Measurements from ENCODE around the gene ACSL1.

The ACSL1 gene

DNA sequence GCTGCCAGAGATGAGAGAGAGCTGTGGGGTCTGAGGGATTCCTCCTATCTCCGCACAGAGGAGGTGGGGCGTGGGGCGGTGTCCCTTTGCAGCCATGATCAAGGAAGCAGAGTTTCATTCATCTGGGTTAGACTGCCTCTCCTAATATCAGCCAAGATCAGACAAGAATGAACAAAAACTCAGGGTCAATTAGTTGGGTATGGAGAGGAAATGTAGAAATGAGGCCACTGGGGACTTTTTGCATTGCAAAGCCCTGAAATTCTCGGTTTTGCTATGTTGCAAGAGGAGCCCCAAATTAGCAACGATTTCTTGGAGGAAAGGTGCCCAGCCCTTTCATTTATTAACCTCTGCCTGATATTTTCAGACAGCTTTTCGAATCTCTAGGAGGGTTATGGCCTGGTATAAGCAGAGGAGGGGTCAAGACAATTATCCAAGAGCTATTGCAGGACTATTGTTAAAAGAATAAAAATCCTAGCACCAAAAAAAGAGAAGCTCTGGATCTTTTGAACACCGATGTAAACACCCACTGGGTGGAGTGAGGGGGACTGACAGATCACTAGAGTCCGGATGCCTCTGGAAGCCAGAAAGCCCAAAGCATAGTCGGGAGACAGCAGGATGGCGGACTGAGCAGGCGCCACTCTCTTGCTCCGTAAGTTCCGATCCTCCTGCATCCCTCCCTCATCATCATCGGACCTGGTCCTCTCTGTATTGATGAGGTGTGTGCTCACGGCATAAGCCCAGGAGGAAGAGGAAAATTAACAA, 34.4 kb upstream of the ACSL1 start:
- DNase-seq (ENCODE audit: low read depth) = no peak
- TF ChIP-seq, protein P1, sequence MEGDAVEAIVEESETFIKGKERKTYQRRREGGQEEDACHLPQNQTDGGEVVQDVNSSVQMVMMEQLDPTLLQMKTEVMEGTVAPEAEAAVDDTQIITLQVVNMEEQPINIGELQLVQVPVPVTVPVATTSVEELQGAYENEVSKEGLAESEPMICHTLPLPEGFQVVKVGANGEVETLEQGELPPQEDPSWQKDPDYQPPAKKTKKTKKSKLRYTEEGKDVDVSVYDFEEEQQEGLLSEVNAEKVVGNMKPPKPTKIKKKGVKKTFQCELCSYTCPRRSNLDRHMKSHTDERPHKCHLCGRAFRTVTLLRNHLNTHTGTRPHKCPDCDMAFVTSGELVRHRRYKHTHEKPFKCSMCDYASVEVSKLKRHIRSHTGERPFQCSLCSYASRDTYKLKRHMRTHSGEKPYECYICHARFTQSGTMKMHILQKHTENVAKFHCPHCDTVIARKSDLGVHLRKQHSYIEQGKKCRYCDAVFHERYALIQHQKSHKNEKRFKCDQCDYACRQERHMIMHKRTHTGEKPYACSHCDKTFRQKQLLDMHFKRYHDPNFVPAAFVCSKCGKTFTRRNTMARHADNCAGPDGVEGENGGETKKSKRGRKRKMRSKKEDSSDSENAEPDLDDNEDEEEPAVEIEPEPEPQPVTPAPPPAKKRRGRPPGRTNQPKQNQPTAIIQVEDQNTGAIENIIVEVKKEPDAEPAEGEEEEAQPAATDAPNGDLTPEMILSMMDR (conservative IDR thresholded peaks at IDR 0.05; ENCODE audit: low read length) = no peak
- H3K4me3 ChIP-seq (ENCODE audit: low read length) = no peak overlapping the region

DNA sequence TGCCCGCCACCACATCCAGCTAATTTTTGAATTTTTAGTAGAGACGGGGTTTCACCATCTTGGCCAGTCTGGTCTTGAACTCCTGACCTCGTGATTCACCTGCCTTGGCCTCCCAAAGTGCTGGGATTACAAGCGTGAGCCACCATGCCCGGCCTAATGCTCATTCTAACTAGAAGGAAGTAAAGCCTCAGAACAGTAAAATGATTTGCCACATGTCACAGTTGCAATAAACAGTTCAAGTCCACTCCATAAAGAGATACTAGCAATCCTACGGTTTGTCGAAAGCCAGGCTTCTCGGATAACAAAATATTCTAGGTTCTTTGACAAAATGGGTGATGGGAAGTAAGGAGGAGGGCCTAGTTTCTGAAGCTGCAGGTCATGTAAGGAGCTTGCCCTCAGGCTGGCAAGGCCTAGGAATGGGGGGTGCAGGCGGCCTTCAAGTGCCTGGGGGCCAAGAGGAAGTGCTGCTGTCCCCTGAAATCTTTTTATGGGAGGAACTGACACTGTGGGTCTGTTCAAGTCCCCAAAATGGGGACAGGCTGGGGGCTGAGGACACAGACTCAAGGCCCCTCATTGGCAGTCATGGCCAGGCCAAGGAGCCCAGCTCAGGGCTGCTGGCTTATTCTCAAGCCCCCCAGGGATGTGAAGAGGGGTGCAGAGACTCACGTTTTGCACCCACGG, 31.8 kb upstream of the ACSL1 start:
- H3K4me3 ChIP-seq (ENCODE audit: low read length) = no peak overlapping the region
- no peak for DNase-seq (ENCODE audit: low read depth)
- TF ChIP-seq, protein P1 (conservative IDR thresholded peaks at IDR 0.05; ENCODE audit: low read length) = no peak

DNA sequence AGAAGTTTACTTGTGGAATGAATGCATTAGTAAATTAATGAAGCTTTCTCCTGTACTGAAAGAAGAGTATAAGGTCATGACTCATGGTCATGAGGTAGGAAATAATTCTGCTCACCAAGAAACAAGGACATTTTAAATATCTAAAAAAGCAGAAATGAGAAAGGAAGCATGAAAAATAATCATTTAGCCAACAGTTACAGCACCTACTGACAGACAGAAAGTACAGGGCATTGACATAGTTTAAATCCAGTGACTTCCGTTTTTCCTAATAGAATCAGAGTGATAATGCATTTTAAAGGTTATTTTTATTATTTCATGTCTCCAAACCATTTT, 30.5 kb upstream of the ACSL1 start:
- TF ChIP-seq, protein P1 (conservative IDR thresholded peaks at IDR 0.05; ENCODE audit: low read length) = no peak
- no peak for DNase-seq (ENCODE audit: low read depth)
- H3K4me3 ChIP-seq (ENCODE audit: low read length) = no peak overlapping the region

DNA sequence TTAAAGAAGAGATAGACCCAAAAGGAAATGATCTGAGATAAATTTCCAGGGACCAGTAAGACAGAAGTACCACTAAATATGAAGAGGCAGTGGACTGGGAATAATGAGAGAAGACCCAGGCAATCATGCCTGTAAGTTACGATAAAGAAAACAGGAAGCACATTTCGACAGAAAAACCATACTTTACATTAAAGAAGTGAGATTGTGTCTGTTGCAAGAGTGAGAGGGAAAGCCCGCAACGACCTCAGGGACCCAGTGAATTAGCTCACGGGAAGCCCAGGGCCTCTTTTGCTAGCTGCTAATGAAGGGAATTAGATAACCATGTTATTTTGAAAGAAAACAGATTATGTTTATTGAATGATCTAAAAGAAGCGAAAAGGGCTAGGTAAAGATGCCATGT, 28.9 kb upstream of the ACSL1 start:
- TF ChIP-seq, protein P1 (conservative IDR thresholded peaks at IDR 0.05; ENCODE audit: low read length) = no peak
- no peak overlapping the region for H3K4me3 ChIP-seq (ENCODE audit: low read length)
- no peak for DNase-seq (ENCODE audit: low read depth)

DNA sequence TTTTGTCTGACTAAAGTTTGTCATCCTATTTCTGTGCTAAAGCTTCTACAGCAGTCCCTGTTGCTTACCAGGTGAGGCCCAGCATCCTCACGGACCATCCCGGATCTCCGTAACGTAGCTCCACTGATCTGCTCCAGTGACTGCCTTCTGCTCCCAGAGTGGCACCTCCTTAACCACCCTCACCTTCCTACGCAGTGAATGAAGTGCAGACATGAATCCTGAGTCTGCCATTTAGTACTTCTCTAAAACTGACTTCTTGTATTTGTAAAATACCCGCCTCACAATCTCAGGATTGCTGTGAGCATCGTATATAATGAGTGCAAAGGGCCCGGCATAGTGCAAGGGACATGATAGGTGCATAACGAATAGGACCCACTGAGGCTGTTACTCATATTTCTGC, 27.7 kb upstream of the ACSL1 start:
- no peak overlapping the region for H3K4me3 ChIP-seq (ENCODE audit: low read length)
- TF ChIP-seq, protein P1 (conservative IDR thresholded peaks at IDR 0.05; ENCODE audit: low read length) = no peak
- DNase-seq (ENCODE audit: low read depth) = no peak

DNA sequence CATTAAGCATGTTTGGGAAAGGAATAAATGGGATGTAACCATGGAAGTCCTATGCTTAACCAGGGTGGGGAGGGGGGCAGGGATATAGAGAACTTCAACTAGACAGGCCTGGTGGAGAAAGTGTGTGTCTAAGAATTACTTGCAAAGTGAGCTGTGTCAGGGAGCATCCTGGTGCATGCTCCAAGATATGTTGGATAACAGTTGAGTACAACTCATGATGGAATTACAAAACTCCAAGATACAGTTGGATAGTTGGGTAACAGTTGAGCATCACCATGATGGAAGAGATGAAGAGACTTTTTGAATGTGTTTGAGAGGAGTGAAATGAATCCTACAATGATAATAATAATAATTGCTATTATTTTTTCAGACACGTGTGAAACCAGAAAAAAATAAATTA, 26.1 kb upstream of the ACSL1 start:
- TF ChIP-seq, protein P1 (conservative IDR thresholded peaks at IDR 0.05; ENCODE audit: low read length) = no peak
- no peak for DNase-seq (ENCODE audit: low read depth)
- H3K4me3 ChIP-seq (ENCODE audit: low read length) = no peak overlapping the region

DNA sequence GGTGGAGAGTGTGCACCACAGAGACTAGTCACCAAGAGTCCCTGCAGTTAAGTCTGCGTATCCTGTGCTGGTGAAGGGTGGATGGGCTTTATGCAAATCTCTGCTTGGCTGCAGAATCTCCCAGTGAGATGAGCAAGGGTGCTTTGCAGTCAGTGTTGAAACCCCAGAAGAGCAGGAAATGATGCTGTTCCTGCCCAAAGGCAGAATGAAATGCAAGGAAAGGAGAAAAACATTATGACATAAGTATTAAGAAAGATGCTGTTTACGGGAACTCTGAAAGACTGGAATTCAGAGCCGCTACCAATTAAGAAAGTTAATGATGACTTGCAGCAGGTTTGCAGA, 25.4 kb upstream of the ACSL1 start:
- TF ChIP-seq, protein P1 (conservative IDR thresholded peaks at IDR 0.05; ENCODE audit: low read length) = no peak
- DNase-seq (ENCODE audit: low read depth) = no peak
- no peak overlapping the region for H3K4me3 ChIP-seq (ENCODE audit: low read length)

All from AG10803 (cell line).